ENCODE results near the gene IFNGR2.

The IFNGR2 gene

DNA sequence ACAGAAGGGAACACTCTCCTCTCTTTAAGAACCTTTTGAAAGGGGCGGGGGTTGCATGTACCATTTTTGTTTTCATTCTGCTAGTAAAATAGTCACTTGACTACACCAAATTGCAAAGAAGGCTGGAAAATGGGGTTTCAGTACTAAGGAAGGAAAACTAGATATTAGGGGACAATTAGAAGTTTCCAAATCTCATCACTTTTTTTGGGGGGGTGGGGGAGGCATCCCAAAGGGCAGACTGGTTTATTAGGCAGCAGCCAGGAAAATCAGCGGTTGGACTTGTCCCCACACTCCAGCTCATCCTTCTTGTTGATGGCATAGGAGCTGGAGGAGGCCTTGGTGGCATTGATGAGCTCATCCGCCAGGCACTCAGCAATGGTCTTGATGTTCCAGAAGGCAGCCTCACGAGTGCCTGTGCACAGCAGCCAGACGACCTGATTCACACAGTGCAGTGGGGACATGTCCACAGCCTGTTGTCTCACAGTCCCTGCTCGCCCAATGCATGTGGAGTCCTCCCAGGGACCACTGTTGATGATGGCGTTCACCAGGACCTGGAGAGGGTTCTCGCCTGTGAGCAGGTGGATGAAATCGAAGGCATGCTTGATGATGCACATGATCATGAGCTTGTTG, 78.2 kb downstream of the IFNGR2 start:
- Histone ChIP-seq H3K4me3 (ENCODE audit: low read depth, low read length) (no peak overlapping the region), H3K9me3 (ENCODE audit: control insufficient read depth, insufficient read depth, low read depth, low read length) (no peaks in the 10 kb centered on the region), H3K36me3 (ENCODE audit: control insufficient read depth in 2 of 2, insufficient read depth in 1 of 2, low read length in 2 of 2) (no peaks in the 10 kb centered on the region; a peak in 1 of 3 replicates), H3K27ac (ENCODE audit: extremely low read depth, low read depth, low read length) (no peak overlapping the region), H3K4me1 (ENCODE audit: control insufficient read depth, insufficient read depth, low read length) (peaks cover 2% of the 10 kb centered on the region; the same call in 1 of the 2 replicates)
- ChIA-PET CTCF (interaction anchor here (0.6 to 2.8 kb wide), 6 partner anchors 10 to 541 kb away, joined by 3 to 16 read pairs (median 3); partner anchors contain the start of gene DNAJC28), POLR2A (interaction anchor here (0.6 to 4.1 kb wide), 4 partner anchors 9 to 107 kb away, joined by 3 to 154 read pairs (median 6); partner anchors contain the start of genes DNAJC28 and DONSON)
- TF ChIP-seq PRDM1 (tag by site-specific recombination; IDR thresholded peaks at IDR 0.05) (no peak), ZNF473 (tag by site-specific recombination; IDR thresholded peaks at IDR 0.05) (no peak), ZNF155 (tag by site-specific recombination; IDR thresholded peaks at IDR 0.05) (no peak), ZNF23 (tag by site-specific recombination; IDR thresholded peaks at IDR 0.05; ENCODE audit: borderline replicate concordance) (no peak), ZNF354C (tag by site-specific recombination; IDR thresholded peaks at IDR 0.05; ENCODE audit: borderline replicate concordance, low read depth) (no peak), ZNF449 (tag by site-specific recombination; IDR thresholded peaks at IDR 0.05) (peak; percentile 43; the same call in 1 of the 2 replicates), SCRT1 (tag by site-specific recombination; IDR thresholded peaks at IDR 0.05; ENCODE audit: borderline replicate concordance) (no peak), ZNF211 (tag by site-specific recombination; IDR thresholded peaks at IDR 0.05; ENCODE audit: low read depth) (no peak), ZNF18 (tag by site-specific recombination; IDR thresholded peaks at IDR 0.05) (no peak), ZNF677 (tag by site-specific recombination; IDR thresholded peaks at IDR 0.05) (no peak), ZNF121 (tag by site-specific recombination; IDR thresholded peaks at IDR 0.05) (no peak), ZNF501 (tag by site-specific recombination; IDR thresholded peaks at IDR 0.05) (no peak), ZNF140 (tag by site-specific recombination; IDR thresholded peaks at IDR 0.05) (no peak), ZFP37 (tag by site-specific recombination; IDR thresholded peaks at IDR 0.05) (no peak), ZNF530 (tag by site-specific recombination; IDR thresholded peaks at IDR 0.05; ENCODE audit: low read depth) (no peak), ZBTB7A (tag by site-specific recombination; IDR thresholded peaks at IDR 0.05; ENCODE audit: low read depth) (no peak), ZNF707 (tag by site-specific recombination; IDR thresholded peaks at IDR 0.05) (no peak), ZNF133 (tag by site-specific recombination; IDR thresholded peaks at IDR 0.05) (no peak), SP2 (tag by site-specific recombination; IDR thresholded peaks at IDR 0.05) (no peak), ZNF76 (tag by site-specific recombination; IDR thresholded peaks at IDR 0.05; ENCODE audit: borderline replicate concordance, low read depth) (no peak), ZNF223 (tag by site-specific recombination; IDR thresholded peaks at IDR 0.05) (no peak), ZNF623 (tag by site-specific recombination; IDR thresholded peaks at IDR 0.05) (no peak), ZNF10 (tag by site-specific recombination; IDR thresholded peaks at IDR 0.05) (no peak), ZNF24 (tag by site-specific recombination; IDR thresholded peaks at IDR 0.05) (no peak), ZNF416 (tag by site-specific recombination; IDR thresholded peaks at IDR 0.05) (no peak), ZNF175 (tag by site-specific recombination; IDR thresholded peaks at IDR 0.05) (no peak), ZNF830 (tag by site-specific recombination; IDR thresholded peaks at IDR 0.05; ENCODE audit: low read depth) (no peak), ZNF202 (tag by site-specific recombination; IDR thresholded peaks at IDR 0.05; ENCODE audit: borderline replicate concordance) (no peak)
- TF ChIP-seq, protein P1, sequence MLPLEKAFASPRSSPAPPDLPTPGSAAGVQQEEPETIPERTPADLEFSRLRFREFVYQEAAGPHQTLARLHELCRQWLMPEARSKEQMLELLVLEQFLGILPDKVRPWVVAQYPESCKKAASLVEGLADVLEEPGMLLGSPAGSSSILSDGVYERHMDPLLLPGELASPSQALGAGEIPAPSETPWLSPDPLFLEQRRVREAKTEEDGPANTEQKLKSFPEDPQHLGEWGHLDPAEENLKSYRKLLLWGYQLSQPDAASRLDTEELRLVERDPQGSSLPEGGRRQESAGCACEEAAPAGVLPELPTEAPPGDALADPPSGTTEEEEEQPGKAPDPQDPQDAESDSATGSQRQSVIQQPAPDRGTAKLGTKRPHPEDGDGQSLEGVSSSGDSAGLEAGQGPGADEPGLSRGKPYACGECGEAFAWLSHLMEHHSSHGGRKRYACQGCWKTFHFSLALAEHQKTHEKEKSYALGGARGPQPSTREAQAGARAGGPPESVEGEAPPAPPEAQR (tag by site-specific recombination; IDR thresholded peaks at IDR 0.05) = no peak
- TF ChIP-seq, protein P2, sequence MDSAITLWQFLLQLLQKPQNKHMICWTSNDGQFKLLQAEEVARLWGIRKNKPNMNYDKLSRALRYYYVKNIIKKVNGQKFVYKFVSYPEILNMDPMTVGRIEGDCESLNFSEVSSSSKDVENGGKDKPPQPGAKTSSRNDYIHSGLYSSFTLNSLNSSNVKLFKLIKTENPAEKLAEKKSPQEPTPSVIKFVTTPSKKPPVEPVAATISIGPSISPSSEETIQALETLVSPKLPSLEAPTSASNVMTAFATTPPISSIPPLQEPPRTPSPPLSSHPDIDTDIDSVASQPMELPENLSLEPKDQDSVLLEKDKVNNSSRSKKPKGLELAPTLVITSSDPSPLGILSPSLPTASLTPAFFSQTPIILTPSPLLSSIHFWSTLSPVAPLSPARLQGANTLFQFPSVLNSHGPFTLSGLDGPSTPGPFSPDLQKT (IDR thresholded peaks at IDR 0.05; ENCODE audit: borderline replicate concordance, low read depth, low read length) = no peak
- TF ChIP-seq, protein P3, sequence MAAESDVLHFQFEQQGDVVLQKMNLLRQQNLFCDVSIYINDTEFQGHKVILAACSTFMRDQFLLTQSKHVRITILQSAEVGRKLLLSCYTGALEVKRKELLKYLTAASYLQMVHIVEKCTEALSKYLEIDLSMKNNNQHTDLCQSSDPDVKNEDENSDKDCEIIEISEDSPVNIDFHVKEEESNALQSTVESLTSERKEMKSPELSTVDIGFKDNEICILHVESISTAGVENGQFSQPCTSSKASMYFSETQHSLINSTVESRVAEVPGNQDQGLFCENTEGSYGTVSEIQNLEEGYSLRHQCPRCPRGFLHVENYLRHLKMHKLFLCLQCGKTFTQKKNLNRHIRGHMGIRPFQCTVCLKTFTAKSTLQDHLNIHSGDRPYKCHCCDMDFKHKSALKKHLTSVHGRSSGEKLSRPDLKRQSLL (tag by site-specific recombination; IDR thresholded peaks at IDR 0.05) = no peak
- TF ChIP-seq, protein P4, sequence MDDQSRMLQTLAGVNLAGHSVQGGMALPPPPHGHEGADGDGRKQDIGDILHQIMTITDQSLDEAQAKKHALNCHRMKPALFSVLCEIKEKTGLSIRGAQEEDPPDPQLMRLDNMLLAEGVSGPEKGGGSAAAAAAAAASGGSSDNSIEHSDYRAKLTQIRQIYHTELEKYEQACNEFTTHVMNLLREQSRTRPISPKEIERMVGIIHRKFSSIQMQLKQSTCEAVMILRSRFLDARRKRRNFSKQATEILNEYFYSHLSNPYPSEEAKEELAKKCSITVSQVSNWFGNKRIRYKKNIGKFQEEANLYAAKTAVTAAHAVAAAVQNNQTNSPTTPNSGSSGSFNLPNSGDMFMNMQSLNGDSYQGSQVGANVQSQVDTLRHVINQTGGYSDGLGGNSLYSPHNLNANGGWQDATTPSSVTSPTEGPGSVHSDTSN (CRISPR knock-in tag; IDR thresholded peaks at IDR 0.05) = no peak
